GM12878 (cell line): ENCODE measurements around the gene PRR29.

Source experiments
- ATF3 ChIP-seq: IDR thresholded peaks from 2 replicates; pipeline ENCODE4 v1.6.1; 2011; ENCODE audit warnings: low read depth, mild to moderate bottlenecking, low read length, moderate library complexity, borderline replicate concordance; ENCODE audit errors: extremely low read depth
- BRCA1 ChIP-seq: IDR thresholded peaks from 2 replicates; pipeline ENCODE4 v1.6.1; 2011; ENCODE audit warnings: low read depth, low read length, improper control_type of control experiment
- CTCF ChIP-seq, 3 experiments: IDR thresholded peaks in 2 of 3; conservative IDR thresholded peaks in 1 of 3; 2 replicates each; pipeline ENCODE4 v1.5.1; 2011; ENCODE audit warnings: low read depth in 3 of 3, low read length in 3 of 3, mild to moderate bottlenecking in 3 of 3, control low read depth in 2 of 3, moderate library complexity in 2 of 3, inconsistent platforms in 1 of 3, mixed read lengths in 1 of 3; ENCODE audit not compliant: control insufficient read depth in 2 of 3, insufficient read depth in 1 of 3; ENCODE audit errors: extremely low read depth in 1 of 3
- MXI1 ChIP-seq: fragments of 150-350 bp; IDR thresholded peaks from 2 replicates; pipeline ENCODE4 v1.6.1; 2011; ENCODE audit warnings: low read depth, mild to moderate bottlenecking, inconsistent platforms, low read length, improper control_type of control experiment
- NR2C2 ChIP-seq: IDR thresholded peaks from 2 replicates; pipeline ENCODE4 v1.6.1; 2011; ENCODE audit warnings: borderline replicate concordance, low read depth; ENCODE audit not compliant: control insufficient read depth, insufficient read length
- RFX5 ChIP-seq: IDR thresholded peaks from 2 replicates; pipeline ENCODE4 v1.6.1; 2011; ENCODE audit warnings: low read depth, low read length, improper control_type of control experiment
- TAF1 ChIP-seq: IDR thresholded peaks from 2 replicates; pipeline ENCODE4 v1.6.1; 2011; ENCODE audit warnings: mild to moderate bottlenecking, low read depth, low read length, borderline replicate concordance
- TBL1XR1 ChIP-seq: IDR thresholded peaks from 2 replicates; pipeline ENCODE4 v1.6.1; 2012; ENCODE audit warnings: low read depth, low read length, improper control_type of control experiment
- TF ChIP-seq, protein P1 (sequence below): fragments of 450-650 bp; IDR thresholded peaks from 2 replicates; pipeline ENCODE4 v1.6.1; 2017; ENCODE audit warnings: mild to moderate bottlenecking, moderate library complexity
- TF ChIP-seq, protein P2 (sequence below): fragments of 450-650 bp; IDR thresholded peaks from 2 replicates; pipeline ENCODE4 v1.6.1; 2016; ENCODE audit warnings: mild to moderate bottlenecking

DNA sequence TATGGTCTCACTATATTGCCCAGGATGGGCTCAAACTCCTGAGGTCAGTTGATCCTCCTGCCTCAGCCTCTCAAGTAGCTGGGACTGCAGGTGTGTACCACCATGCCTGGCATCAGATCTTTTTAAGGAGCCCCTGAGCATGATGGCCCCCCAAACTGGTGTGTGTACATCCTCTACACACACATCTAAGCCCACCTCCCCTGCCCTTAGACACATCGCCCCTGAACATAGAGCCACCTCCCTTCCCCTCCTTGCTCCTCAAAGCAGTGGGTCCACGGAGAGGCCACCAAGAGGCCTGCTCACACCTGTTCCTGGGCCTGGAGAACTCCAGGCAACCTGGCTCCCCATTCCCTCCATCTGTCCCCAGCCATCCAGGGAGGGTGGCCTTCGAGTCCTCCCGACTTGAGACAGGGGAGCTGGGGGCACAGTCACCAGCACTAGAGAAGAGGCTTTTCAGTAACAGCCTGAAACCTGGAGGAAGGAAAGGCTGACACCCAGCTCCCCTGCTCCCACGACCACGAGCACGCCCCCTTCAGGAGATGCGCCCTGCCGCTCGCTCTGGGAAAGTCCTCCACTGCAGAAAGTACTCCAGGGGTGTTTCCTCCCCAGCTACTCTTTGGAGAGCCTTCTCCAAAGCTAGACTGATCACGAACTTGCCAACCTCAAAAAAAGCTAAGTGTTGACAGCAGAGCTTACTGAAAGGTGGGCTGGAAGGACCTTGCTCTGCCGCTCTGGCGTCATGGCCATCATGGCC lies 12.6 kb upstream of the PRR29 start:
- TF ChIP-seq, protein P1, sequence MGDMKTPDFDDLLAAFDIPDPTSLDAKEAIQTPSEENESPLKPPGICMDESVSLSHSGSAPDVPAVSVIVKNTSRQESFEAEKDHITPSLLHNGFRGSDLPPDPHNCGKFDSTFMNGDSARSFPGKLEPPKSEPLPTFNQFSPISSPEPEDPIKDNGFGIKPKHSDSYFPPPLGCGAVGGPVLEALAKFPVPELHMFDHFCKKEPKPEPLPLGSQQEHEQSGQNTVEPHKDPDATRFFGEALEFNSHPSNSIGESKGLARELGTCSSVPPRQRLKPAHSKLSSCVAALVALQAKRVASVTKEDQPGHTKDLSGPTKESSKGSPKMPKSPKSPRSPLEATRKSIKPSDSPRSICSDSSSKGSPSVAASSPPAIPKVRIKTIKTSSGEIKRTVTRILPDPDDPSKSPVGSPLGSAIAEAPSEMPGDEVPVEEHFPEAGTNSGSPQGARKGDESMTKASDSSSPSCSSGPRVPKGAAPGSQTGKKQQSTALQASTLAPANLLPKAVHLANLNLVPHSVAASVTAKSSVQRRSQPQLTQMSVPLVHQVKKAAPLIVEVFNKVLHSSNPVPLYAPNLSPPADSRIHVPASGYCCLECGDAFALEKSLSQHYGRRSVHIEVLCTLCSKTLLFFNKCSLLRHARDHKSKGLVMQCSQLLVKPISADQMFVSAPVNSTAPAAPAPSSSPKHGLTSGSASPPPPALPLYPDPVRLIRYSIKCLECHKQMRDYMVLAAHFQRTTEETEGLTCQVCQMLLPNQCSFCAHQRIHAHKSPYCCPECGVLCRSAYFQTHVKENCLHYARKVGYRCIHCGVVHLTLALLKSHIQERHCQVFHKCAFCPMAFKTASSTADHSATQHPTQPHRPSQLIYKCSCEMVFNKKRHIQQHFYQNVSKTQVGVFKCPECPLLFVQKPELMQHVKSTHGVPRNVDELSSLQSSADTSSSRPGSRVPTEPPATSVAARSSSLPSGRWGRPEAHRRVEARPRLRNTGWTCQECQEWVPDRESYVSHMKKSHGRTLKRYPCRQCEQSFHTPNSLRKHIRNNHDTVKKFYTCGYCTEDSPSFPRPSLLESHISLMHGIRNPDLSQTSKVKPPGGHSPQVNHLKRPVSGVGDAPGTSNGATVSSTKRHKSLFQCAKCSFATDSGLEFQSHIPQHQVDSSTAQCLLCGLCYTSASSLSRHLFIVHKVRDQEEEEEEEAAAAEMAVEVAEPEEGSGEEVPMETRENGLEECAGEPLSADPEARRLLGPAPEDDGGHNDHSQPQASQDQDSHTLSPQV: no peak
- TF ChIP-seq RFX5 (no peak), NR2C2 (no peak), BRCA1 (no peak), TAF1 (no peak), TBL1XR1 (no peak), ATF3 (no peak), CTCF (IDR thresholded peaks at IDR 0.05 in 2 of 3, conservative IDR thresholded peaks at IDR 0.05 in 1 of 3; ENCODE audit: control insufficient read depth in 2 of 3, extremely low read depth in 1 of 3, insufficient read depth in 1 of 3, low read depth in 3 of 3, low read length in 3 of 3) (no peak), MXI1 (no peak)
- TF ChIP-seq, protein P2, sequence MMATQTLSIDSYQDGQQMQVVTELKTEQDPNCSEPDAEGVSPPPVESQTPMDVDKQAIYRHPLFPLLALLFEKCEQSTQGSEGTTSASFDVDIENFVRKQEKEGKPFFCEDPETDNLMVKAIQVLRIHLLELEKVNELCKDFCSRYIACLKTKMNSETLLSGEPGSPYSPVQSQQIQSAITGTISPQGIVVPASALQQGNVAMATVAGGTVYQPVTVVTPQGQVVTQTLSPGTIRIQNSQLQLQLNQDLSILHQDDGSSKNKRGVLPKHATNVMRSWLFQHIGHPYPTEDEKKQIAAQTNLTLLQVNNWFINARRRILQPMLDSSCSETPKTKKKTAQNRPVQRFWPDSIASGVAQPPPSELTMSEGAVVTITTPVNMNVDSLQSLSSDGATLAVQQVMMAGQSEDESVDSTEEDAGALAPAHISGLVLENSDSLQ: no peak
